DMS 273 treated with DMSO at 0.1 percent for 48 hours (cell line): ENCODE results near the gene CFAP299.
"Not testable (repeated sequence)": the region's sequence is repeated elsewhere in the genome, so short reads cannot be mapped to it uniquely, and the experiment has no call there.

Experiments
- DNase-seq: peaks from one replicate; lab custom pipeline; 2025; lab: John Stamatoyannopoulos, UW

CFAP299 gene

DNA sequence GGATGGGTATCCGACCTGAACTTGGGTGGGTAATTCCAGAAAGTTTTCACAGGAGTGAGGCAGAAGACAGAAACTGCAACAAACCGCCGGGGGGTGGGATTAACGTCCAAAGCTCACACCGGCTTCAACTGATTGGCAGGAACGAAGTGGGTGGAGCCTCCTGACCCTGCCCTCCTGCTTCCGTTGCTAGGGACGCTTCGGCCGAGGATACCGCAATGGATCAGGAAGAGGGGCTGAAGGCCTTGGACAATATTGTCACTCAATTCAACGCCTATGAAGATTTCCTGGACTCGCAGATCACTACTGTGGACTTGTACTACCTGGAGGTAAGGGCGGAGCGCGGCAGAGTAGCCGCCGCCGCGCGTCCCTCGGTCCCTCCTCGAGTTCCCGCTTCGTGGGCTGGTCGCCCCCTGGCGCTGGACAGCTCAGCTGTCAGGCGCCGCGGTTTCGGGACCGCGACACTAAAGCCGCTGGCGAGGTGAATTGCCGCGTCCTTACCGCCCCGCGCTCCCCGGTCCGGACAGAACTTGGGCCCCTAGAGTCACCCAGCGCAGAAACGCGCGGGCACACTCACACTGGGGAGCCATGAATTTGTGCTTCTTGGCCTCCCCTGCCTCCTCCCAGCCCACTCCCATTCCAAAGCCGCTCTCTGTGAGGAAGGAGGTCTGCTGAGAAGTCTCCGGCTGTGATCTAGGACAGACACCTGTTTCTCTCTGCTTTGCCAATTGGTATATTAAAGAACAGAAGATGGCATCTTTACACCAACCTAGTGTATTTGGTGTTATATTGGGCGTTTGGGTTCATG is at the start of gene CFAP299:
Gene CFAP299 (plus strand): TSS at position 177 of the 805 bp plus-strand sequence.
- peak; percentile 69 for DNase-seq

- DNase-seq = no peak
Observed at GRCh38 chr4:80286451-80286850, 49.1 kb upstream of the CFAP299 start.

DNA sequence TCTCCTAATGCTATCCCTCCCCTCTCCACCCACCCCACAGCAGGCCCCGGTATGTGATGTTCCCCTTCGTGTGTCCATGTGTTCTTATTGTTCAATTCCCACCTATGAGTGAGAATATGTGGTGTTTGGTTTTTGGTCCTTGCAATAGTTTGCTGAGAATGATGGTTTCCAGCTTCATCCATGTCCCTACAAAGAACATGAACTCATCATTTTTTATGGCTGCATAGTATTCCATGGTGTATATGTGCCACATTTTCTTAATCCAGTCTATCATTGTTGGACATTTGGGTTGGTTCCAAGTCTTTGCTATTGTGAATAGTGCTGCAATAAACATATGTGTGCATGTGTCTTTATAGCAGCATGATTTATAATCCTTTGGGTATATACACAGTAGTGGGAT is 44.9 kb upstream of the CFAP299 start:
- not testable (repeated sequence) for DNase-seq

- DNase-seq = no peak
Observed at GRCh38 chr4:80294206-80294605, 41.3 kb upstream of the CFAP299 start.

- DNase-seq = no peak
Observed at GRCh38 chr4:80295336-80295735, 40.2 kb upstream of the CFAP299 start.

GRCh38 chr4:80295826-80296225 is 39.7 kb upstream of the CFAP299 start:
- DNase-seq = no peak

- no peak for DNase-seq
Observed at GRCh38 chr4:80301884-80302283, 33.6 kb upstream of the CFAP299 start.

GRCh38 chr4:80302616-80303223 is 32.8 kb upstream of the CFAP299 start:
- DNase-seq = no peak

DNA sequence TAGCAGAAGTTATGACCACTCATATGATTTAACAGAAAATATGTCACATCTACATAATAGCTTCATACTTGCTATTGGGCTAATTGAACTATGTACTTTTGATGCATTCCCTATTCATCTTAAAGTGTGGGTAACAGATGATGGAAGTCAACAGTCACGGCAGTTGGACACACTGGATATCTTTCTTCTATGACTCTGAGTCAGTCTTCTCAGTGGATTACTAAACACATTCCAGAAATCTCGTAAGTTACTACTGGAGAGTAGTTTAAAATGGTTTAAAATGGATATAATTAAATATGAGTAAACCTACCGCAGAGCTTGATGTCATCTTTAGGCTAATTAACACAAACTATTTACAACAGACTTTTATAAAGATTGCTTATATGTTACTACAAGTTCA is 30.1 kb upstream of the CFAP299 start:
- DNase-seq = no peak

GRCh38 chr4:80306260-80306659 is 29.3 kb upstream of the CFAP299 start:
- DNase-seq = no peak

DNA sequence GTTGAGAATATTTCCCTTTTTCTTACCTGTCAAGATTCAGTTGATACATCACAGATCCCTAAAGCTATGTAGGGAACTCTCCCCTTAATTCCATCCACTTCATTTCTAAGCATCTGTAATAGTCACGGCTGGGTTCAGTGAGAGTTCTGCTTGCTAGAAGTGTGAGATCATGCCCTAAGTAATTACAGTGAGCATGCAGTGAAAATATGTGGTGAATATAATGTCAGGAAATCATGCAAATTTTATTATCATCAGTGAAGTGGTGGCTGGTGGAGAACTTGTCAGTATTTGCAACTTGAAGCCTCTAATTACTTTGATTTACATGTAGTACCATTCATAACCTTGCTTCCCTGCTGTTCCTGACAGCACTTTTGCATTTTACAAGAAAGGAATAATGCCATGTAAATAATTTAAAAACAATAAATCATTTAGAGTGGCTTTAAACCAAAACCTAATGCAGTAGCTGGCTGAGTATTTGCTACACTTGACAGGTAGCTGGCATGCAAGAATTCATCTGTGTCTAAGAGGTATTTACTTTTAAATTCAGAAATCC is 28.3 kb upstream of the CFAP299 start:
- DNase-seq = peak; percentile 28

DNA sequence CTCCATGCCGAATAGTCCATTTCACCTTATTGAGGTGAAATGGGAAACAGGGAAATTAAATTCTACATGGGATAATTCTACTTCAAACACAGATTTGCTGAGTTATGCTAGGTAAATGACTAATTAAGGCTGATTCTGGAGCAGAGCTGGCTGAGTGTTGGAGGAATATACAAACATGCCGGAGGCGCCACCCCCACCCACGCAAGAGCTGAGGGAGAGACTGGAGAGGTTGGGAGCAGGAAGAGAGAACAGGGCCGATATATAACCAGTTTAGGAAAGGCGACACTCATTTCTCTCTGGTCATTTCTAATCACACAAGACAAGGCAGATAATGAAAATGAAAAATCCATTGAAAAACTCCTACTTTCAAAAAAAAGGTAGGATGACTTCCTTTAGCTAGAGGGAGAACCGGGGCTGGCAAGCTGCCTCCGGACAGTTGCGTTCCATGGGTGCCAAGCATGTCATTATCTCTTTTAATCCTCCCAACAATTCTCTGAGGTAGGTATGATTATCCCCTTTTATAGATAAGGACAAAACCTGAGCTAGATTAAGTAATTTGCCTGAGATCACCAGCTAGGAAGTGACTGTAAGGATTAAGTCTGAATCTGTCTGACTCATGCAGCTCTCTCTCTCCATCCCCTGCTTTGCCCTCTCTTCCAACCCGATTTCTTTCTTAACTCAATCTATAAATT is 27.6 kb upstream of the CFAP299 start:
- DNase-seq = no peak

DNA sequence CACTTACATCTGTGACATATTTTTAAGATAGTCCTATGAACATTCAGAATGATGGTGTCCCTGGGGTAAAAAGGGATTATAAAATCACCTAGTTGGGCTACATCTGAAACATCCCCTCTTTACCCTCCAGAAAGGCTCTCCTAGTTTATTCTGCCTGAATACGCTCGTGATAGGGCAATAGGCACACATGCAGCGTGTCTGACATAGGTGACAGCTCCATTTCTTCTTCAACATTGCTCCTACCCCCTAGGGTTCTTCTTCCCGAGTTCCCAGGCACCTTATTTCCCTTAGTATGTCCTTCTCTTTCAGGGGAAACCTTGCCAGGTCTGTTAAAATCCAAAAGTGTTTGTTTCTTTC is 27.1 kb upstream of the CFAP299 start:
- no peak for DNase-seq

DNA sequence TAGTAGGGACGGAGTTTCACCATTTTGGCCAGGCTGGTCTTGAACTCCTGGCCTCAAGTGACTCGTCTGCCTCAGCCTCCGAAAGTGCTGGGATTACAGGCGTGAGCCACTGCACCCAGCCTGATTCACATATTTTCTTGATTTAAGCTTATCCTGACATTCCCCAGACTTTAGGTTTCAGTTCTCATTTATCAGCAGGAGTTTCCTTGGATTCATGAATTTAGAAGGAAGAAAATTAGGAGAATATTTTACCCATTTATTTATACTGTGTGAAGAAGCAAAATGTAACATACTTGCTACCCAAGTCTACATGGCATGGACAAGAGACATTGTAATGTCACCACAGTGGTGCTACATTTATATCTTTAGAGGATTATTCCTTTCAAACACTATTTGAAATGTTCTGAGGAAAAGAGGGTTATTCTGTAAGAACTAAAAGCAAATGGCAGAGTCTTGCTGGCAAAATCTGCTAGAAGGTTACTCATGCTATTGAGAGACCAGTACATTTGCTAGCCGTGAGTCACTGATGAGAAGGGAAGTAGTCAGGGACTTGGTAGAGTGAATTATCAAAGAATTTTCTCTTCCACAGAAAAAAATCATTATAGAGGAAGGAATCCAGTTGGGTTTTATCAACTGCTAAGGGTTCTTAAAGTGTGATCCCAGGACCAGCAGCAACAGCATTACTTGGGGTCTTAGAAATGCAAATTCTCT is 26.1 kb upstream of the CFAP299 start:
- DNase-seq = no peak

GRCh38 chr4:80311130-80311529 is 24.4 kb upstream of the CFAP299 start:
- no peak for DNase-seq

DNA sequence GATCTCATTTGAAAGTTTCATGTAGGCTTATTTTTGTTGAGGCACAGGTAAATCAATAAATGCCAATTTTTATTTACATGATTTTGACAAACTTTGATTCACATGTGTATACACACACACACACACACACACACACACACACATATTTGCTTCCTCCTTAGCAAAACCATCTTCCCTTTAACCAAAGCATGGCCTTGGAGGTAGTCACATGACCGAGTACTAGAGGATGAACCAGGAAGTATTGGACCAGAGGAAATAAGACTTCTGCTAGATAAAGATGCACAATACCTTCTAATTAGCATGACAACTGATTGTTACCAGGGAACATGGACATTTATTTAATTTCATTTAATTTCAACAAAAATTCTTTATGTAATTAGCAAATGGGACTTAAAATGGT is 23.4 kb upstream of the CFAP299 start:
- DNase-seq = no peak

DNA sequence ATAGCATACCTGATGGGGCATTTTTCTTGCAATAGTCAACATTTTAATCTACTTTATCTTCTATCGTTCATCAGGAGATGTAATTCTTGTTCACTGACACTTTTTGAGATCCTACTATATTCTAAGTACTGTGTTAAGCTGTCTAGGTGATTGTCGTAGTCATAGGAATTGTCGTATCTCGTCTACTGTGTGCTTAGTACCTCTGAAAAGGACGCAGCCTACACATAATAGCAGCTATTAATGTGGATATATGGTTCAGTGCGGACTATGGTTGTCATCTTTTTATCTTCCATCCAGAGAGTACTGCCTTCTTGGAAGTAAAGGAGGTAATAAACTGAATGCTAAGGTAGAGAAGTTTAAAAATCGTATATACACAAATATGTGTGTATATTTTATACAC is 21.9 kb upstream of the CFAP299 start:
- DNase-seq = no peak

DNA sequence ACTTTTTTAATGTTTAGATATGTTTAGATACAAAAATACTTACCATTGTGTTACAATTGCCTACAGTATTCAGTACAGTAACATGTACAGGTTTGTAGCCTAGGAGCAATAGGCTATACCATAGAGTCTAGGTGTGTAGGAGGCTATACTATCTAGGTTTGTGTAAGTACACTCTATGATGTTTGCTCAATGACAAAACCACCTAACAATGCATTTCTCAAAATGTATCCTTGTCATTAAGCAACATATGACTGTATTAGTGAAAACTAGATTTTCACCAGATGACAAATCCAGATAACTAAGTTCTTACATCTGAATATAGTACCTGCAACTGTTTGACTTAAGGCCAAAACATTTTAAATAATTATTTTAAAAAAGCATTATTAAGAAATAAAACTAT is 19.7 kb upstream of the CFAP299 start:
- not testable (repeated sequence) for DNase-seq

DNA sequence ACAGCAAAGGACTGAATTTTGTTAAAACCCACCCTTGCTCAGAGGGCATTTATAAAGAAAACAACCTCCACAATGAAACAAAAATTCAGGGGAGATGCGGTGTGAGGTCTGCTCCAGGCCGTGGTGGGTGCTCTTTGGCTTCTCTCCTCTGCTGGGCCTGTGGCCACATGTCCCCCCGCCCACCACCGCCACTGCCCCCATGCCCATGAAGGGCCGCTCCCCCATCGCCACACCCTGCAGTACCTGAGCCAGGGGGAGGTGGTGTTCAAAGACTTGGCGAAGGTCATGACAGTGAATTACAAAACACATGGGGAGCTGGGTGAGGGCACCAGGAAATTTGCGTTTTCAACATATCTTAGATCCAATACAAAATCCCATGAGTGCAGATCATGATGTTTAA is 14.2 kb upstream of the CFAP299 start:
- no peak for DNase-seq

DNA sequence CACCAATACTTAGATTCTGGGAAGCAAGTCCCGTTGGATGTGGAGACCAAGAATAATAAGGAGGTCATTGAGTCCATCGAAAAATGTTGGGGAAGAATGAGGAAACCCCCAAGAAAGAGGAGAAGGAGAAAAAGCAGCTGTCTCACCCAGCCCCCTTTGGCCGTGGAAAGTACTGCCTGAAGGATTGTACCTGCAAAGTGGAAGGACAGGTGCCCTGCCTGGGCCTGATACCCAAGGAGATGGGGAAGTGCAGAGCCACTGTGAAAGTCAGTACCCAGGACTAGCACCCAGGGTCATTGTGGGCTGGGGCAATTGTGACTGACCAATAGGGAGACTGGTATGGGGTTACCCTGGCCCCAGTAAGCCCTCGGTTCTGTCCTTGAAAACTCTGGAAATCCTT is 13.8 kb upstream of the CFAP299 start:
- no peak for DNase-seq

GRCh38 chr4:80322716-80323115 is 12.8 kb upstream of the CFAP299 start:
- DNase-seq = no peak

- DNase-seq = no peak
Observed at GRCh38 chr4:80324171-80324570, 11.4 kb upstream of the CFAP299 start.
